ENCODE results near the gene CDCA7L.
A peak's percentile ranks its signal among the peaks of the same experiment; 100 is the strongest.
"Not testable (repeated sequence)": the region's sequence is repeated elsewhere in the genome, so short reads cannot be mapped to it uniquely, and the experiment has no call there.

CDCA7L gene

GRCh38 chr7:21868576-21868850 lies 77.2 kb downstream of the CDCA7L start:
- no peak for DNase-seq (ENCODE audit: low read depth)
- H3K4me3 ChIP-seq (ENCODE audit: low read length): no peak overlapping the region
- no peak for TF ChIP-seq CTCF (conservative IDR thresholded peaks at IDR 0.05; ENCODE audit: low read length)

DNA sequence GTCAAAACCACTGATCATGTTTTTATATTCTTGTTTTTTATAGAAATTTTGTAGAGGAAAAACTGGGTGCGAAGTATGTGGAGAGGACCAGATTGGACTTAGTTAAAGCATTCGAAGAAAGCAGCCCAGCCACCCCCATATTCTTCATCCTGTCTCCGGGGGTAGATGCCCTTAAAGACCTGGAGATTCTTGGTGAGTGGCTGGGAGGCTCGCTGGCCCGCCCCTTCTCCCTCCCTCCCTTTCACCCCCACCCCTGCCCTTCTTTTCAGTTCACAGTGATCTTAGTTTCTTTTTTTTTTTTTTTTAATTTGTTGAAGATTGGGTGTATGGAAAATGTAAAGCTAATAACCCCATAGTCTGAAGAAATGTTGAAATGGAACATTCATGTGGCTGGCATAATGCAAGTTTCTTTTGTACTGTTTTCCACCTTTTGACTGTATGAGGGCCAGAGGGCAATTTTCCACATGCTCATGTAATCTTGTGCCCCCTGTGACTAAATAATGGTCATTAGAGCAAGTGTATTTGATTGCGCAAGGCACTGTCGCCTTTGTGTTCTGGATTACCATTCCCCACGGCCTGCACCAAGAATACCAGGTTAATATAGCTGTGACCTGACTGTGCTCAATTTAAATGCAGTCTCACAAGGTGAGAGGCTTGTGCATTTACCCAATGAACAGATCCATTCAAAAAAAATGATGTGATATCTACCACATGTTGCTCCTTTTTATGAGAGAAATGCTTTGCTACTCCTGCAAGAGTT lies 77.7 kb downstream of the CDCA7L start:
- no peak for DNase-seq (ENCODE audit: low read depth)
- no peak overlapping the region for H3K4me3 ChIP-seq (ENCODE audit: low read length)
- TF ChIP-seq CTCF (conservative IDR thresholded peaks at IDR 0.05; ENCODE audit: low read length): no peak

DNA sequence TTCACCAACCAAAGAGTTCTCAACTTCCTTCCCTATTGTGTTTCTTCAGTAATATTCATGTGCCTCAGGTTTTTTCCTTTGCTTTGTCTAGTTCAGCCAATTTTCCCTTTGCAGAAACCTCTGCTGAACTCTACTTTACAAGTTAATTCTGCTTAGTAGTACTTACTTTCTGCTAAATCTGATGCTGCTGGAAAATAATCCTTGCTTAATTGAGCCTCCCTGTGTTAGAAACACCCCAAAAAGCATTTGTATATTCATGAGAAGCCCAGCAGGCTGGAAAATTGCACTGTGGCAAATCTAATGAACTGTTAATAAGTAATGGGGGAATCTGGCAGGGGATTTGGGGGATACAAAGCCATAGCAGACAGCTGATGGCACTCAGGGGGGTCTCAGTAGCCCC lies 78.5 kb downstream of the CDCA7L start:
- no peak for DNase-seq (ENCODE audit: low read depth)
- no peak for TF ChIP-seq CTCF (conservative IDR thresholded peaks at IDR 0.05; ENCODE audit: low read length)
- no peak overlapping the region for H3K4me3 ChIP-seq (ENCODE audit: low read length)

DNA sequence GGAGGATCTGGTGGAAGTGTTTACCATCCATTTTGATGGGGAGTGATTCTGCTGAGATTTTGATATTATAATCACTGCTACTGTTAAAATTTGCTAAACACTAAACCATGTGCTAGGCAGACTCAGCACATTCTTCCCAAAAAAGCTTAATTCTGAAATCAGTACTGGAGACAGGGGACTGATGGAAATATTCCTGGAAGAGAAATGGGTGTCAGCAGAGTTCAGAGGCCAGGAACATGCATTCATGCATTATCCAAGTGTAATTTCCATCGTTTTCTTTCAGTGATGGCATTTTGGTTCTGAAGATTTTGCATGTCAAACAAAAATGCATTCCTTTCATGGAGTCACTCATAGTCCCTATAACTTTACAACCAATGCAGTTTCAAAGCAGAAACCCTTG lies 79.0 kb downstream of the CDCA7L start:
- no peak overlapping the region for H3K4me3 ChIP-seq (ENCODE audit: low read length)

GRCh38 chr7:21865631-21866204 lies 80.0 kb downstream of the CDCA7L start:
- peak; percentile 6 for DNase-seq (ENCODE audit: low read depth)
- not testable (repeated sequence) for H3K4me3 ChIP-seq (ENCODE audit: low read length)

More for the DNA sequence above, 79.0 kb downstream of the CDCA7L start:
- TF ChIP-seq CTCF (conservative IDR thresholded peaks at IDR 0.05; ENCODE audit: low read length): no peak
- no peak for DNase-seq (ENCODE audit: low read depth)

- no peak for DNase-seq (ENCODE audit: low read depth)
- no peak overlapping the region for H3K4me3 ChIP-seq (ENCODE audit: low read length)
- TF ChIP-seq CTCF (conservative IDR thresholded peaks at IDR 0.05; ENCODE audit: low read length): no peak
These were observed 94.1 kb downstream of the CDCA7L start for GRCh38 chr7:21851559-21851967.

Measured in AG10803 (cell line).